Adrenal gland (tissue), 5 donors: ENCODE data around the gene F5.

Experiments
- CTCF ChIP-seq, 6 experiments: fragments of 450-650 bp in 4 of 6; fragments of 200-600 bp in 2 of 6; sonication (generic) in 1 of 6; IDR thresholded peaks; 1 replicate in 5 of 6; 2 replicates in 1 of 6; pipeline versions ENCODE4 v1.5.1 to v1.8.0; 2016 to 2021; ENCODE audit warnings: antibody characterized with exemption in 6 of 6, mild to moderate bottlenecking in 2 of 6, moderate library complexity in 1 of 6
- POLR2A ChIP-seq, 2 donors: fragments of 450-650 bp; IDR thresholded peaks; one replicate each; pipeline ENCODE4 v1.6.1; 2017; ENCODE audit warnings: antibody characterized with exemption in 2 of 2, mild to moderate bottlenecking in 2 of 2, moderate library complexity in 1 of 2
- donor health status: DM: no; HTN: no; CAD: no.

GRCh38 chr1:169510060-169510459 is 76.2 kb downstream of the F5 start:
- TF ChIP-seq CTCF (IDR thresholded peaks at IDR 0.05) (no peak), POLR2A (IDR thresholded peaks at IDR 0.05) (no peak)
